Epithelial cell of prostate (primary cell): Measurements from ENCODE around the gene BTNL8.

ENCODE experiments used
- DNase-seq: peaks from one replicate; pipeline ENCODE4 v3.0.0-alpha.2; 2011; ENCODE audit warnings: low read depth, low spot score
- H3K27ac ChIP-seq: fragments of 450-650 bp; 2 replicates; pipeline ENCODE4 v1.5.1; 2017; ENCODE audit warnings: mild to moderate bottlenecking

Gene BTNL8, protein sequence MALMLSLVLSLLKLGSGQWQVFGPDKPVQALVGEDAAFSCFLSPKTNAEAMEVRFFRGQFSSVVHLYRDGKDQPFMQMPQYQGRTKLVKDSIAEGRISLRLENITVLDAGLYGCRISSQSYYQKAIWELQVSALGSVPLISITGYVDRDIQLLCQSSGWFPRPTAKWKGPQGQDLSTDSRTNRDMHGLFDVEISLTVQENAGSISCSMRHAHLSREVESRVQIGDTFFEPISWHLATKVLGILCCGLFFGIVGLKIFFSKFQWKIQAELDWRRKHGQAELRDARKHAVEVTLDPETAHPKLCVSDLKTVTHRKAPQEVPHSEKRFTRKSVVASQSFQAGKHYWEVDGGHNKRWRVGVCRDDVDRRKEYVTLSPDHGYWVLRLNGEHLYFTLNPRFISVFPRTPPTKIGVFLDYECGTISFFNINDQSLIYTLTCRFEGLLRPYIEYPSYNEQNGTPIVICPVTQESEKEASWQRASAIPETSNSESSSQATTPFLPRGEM

DNA sequence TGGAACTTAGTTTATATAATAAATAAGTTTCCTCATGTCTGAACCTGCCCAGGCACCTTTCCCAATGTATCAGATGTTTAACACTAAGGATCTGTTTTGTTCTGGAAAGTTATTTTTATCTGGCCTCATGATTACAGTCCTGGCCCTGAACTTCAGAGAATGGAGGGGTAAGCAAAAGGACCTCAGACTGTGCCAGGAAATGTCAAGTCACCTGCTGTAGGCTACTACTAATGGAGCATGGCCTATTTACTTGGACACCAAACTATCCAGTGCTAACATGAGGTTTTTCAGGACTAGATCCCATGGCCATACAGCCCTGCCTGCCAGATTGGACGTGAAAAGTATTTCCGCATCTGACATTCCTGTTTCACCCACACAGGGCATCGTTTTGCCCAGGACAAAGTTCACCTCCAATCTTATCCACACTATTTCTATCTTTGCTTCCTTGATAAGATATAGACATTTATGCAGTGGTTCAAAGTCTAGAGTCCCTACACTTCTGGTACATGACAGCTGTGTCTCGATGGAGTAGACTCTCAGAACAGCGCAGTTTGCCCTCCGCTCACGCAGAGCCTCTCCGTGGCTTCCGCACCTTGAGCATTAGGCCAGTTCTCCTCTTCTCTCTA lies at the start of gene BTNL8:
Gene BTNL8 (plus strand): TSS at position 539 of the 626 bp plus-strand sequence. CDS start 152 bp downstream, outside the sequence.
- no peak for DNase-seq
- no peak within 1 kb of the TSS for H3K27ac ChIP-seq

DNA sequence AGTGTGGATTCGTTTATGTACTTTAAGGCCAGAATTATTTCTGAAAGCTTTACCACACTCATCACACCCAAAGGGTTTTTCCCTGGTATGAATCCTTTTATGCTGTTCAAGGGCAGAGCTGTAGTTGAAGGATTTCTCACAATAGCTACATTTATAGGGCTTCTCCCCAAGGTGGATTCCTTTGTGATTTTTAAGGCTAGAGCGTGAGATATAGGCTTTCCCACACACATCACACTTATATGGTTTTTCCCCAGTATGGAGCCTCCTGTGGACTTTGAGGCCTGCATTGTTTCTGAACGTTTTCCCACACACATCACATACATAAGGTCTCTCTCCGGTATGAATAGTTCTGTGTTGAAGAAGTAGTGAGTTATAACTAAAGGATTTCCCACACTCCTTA lies 49.1 kb upstream of the BTNL8 start:
- no peak for DNase-seq
- no peak overlapping the region for H3K27ac ChIP-seq

DNA sequence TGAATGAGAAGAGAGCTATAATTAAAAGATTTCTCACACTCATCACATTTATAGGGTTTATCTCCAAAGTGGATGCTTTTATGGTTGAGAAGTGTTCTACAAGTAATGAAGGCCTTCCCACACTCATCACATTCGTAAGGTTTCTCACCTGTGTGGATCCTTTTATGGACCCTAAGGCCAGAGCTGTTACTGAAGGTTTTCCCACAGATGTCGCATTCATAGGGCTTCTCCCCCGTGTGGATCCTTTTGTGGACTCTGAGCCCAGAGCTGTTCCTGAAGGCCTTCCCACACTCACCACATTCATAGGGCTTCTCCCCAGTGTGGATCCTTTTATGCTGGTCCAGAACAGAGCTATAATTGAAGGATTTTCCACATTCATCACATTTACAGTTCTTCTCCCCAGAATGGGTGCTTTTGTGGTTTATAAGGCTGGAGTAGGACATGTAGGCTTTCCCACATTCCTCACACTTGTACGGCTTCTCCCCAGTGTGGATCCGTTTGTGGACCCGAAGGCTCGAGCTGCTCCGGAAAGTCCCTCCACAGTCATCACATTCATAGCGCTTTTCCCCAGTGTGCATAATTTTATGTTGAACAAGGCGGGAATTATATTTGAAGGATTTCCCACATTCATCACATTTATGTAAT lies 48.4 kb upstream of the BTNL8 start:
- DNase-seq, result no peak
- no peak overlapping the region for H3K27ac ChIP-seq

DNA sequence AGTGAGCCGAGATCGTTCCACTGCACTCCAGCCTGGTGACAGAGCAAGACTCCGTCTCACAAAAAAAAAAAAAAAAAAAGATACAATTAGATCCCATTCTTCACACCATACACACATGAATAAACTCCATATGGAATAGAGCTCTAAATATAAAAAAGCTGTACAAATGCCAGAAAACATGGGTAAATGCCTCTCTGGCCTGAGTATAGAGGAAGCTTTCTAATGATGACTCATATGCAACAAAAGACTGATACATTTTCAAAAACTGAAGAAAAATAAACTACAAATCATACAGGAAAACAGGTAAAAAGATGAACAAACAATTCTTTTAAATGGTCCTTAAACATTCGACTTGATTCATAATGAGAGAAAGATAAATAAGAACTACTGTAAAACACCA lies 46.5 kb upstream of the BTNL8 start:
- H3K27ac ChIP-seq, result no peak overlapping the region
- DNase-seq, result no peak

DNA sequence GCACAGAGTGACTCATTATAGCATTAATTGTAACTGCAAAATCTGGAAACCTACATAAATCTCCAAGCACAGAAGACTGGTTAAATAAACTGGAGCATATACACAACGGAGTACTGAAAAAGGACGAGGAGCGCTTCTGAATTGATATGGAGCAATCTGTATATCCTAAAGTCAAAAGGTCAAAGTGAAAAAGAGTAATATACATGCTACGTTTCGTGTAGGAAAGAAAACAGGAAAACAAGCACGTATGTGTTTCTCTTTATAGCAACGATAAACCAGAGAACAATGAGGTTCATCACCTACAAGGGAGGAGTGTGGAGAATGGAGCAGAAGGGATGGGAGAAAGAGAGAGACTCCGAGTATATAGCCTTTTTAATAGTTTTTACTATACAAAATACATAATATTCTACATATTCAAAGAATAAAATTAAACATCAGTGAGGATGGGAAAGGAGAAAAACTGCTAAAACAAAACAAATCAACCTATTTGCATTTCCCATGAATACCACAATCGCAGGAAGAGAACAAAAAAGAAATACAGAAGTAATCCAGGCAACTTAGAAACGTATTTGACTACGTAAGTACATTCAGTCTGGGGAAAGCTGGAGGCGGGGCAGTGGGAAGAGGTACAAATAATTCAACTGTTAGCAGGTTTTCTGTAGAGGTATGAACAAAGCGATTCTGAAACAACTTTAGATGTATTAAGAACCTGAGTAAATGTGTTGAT lies 45.7 kb upstream of the BTNL8 start:
- no peak overlapping the region for H3K27ac ChIP-seq
- no peak for DNase-seq

DNA sequence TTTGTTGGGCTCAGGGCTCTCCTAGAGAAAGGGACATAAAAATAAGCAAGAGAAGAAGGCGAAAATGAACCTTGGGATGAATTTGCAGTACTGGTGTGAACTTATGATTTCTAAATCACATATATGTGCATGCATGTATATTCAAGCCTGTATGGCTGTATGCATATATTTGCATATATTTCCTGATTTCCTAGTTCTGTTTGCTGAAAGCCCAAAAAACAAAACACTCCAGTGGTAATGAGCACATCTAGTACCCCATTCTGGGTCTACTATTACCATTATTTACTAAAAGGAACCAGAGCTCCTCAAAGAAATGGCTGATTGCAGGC lies 45.1 kb upstream of the BTNL8 start:
- DNase-seq, result no peak

DNA sequence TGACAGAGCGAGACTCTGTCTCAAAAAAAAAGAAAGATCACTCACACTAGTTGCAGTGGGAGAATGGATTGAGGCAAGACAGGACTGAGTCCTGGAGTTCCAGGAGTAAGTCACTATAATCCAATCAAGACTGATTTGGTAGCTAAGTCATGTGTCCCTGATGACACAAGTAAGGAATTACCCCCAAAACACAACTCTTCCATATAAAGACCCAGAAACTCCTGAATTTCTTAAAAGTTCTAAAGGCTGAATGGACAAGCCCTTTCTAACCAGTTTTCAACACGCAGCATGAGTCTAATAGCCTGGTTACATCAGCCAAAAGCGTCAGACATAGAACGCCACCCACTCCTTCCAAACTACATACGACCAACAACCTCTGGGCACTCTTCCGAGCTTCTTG lies 40.4 kb upstream of the BTNL8 start:
- no peak overlapping the region for H3K27ac ChIP-seq
- no peak for DNase-seq

More for the DNA sequence above, 45.1 kb upstream of the BTNL8 start:
- H3K27ac ChIP-seq, result no peak overlapping the region

DNA sequence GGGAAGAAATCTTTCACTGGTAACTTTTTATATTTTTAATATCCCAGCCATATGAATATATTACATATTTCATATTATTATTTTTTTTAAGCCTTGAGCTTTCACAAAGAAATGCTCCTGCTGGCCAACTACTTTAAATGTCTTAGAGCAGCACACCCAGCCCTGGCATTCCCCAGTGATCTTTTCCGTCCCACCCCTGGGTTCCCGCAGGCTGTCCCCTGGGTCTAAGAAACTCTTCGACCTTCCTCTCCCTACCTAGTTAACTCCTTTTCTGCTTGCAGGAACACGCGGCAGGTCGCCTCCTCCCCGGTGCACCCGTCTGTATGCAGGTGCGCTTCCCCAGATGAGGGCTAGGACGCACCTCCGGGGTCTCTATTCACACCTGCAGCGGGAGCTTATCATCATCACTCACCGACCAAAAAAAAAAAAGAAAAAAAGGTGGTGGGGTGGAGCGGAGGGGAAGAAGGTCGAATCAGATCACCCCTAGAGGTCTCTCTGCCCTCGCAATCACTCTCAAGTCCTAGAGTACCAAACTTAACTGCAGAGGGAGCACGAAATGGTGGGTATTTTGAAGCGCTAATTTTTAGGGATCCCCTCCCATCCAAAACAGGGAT lies 38.6 kb upstream of the BTNL8 start:
- peak overlapping the region; percentile 85 for H3K27ac ChIP-seq
- DNase-seq, result peak; percentile 5

DNA sequence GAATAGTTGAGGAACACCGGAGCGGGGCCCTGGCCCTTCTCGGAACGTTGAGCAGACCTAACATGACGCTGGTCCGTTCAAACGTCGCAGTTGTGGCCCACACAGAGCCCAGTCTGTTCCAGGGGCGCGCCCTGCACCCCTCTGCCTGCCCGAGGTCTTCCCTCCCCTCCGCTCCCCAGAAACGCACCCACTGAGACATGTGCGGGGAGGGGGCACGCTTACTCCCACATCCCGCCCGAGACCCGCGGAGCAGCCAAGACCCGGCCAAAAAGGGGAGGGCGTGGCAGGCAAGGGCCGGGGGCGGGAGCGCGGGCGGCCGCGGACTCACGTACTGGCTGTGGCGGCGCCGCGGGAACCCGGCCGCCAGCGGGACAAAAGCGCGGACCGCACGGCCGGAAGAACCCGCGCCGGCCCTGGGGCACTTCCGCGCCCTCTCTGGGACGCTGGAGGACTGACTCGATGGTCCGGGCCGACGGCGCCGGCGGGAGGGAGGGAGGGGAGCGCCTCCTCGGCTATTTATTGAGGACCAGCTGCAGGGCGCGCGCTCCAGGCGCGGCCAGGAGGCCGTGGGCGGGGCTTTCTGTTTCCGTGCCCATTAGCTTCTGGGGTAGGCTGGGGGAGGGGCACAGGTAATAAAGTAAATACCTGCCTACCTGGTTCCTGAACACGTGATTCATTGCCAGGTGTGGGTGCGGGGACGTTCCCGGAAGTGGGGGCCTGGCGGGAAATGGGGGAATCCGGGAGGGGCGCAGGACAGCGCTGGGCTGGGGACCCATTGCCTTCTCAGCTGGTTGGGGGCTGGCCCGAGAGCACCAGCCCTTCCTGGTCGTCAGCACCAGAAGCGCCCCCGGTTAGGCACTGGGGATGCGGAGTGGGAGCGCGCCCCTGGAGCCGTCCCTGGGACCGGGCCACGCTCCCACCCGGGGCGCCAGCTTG lies 37.8 kb upstream of the BTNL8 start, which contains the start of gene ZFP62:
Gene ZFP62 (minus strand): TSS at position 390 of the 936 bp plus-strand sequence. CDS start 57 bp downstream, at position 333.
- peak; percentile 61 for DNase-seq
- H3K27ac ChIP-seq, result peak within 1 kb of the TSS; percentile 85

DNA sequence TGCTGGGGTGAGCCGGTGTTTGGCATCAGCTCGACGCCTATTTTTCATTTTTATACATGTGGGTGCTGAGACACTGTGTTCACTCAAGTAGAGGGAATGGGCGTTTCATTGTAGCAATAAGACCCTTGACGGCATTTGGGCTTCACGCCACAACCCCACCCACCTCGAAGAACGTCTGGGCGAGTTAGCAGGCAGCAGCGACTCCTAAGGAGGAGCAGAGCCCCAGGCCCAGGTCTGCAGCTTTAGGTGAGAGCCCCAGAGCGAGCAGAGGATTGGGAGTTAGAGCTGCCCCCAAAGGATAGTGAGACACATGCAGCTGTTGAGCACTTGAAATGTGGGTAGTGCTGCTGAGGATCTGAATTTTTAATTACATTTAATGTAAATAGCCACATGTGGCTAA lies 36.3 kb upstream of the BTNL8 start:
- no peak overlapping the region for H3K27ac ChIP-seq
- no peak for DNase-seq

DNA sequence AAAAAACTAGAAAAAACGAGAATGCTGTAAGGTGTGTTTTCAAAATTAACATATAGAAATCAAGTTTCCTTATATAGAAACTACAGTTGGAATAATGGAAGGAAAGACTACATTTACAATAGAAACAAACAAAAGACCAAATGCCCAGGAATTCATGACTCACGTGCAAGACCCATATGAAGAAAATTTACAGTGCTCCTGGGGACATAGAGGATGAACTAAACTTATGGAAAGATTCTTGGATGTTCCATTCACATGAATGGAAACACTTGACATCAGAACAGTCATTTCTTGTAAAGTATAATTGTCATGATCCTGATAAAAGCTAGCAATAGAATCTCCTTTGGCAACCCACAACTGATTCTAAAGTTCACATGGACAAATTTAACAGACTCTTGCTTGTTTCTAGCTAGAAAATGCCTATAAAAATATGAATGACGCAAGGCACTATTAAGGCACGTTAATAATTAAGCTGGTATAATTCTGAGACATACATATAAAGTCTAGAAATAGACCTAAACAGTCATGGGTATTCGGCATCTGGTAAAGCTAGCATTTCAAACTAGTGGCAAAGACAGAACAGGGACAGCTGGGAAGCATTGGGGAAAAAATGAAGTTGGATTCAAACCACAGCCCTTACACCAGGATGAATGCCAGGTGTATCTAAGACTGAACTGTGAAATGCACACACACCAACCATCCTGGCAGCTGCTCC lies 32.8 kb upstream of the BTNL8 start:
- no peak for DNase-seq

DNA sequence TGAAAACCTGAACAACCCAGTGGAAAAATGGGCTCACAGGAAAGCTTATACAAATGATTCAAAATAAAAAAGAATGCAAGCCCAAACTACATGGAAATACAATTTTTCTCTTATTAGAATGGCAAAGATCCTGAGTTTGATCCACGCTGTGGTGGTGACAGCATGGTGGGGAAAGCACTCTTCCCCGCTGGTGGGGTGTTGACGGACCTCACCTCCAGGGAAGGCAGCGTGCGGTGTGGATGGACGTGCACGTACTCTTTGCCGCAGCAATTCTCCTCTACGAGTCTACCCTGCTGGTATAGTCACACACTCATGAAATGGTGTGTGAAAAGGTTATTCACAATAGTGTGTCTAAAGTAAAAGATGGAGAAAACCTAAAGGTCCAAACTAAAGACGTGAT lies 32.0 kb upstream of the BTNL8 start:
- H3K27ac ChIP-seq, result no peak overlapping the region
- no peak for DNase-seq

More for the DNA sequence above, 32.8 kb upstream of the BTNL8 start:
- no peak overlapping the region for H3K27ac ChIP-seq

DNA sequence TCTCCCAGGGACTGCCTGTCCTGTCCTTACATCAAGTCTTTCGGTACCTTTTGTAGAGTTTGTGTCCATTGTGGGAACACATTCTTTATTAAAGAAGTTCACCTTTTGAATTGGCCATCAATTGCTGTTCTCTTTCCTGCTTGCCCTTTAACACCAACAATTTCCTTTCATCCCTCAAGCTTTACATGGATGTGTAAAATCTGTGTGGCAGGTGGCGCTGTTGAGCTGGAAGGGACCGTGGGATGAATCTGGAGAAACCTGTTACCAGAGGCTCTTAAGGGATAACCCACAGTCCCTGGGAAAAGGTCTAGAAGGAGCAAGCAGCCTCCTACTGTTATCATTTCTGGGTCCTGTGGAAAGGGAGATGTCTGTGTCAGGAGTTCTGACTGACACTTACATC lies 30.0 kb upstream of the BTNL8 start:
- peak; percentile 44 for DNase-seq
- H3K27ac ChIP-seq, result no peak overlapping the region

DNA sequence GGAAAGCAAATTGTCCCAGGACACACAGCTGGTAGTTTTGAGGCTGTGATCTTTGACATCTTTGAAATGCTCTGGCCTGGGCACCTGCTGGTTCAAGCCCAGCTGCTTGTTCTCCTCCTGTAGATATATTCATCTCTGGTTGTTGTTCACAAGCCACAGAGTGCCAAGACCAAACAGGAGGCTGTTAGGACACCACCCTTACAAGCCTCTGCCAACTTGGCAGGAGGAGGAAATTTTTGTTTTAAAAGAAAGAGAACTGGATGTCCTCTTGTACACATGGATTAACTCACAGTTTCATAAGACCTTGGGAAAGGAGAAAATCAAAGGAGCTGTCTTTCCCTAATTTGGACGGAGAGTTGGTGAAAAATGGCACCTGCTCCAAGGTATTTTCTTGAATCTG lies 29.4 kb upstream of the BTNL8 start:
- no peak for DNase-seq
- H3K27ac ChIP-seq, result no peak overlapping the region

DNA sequence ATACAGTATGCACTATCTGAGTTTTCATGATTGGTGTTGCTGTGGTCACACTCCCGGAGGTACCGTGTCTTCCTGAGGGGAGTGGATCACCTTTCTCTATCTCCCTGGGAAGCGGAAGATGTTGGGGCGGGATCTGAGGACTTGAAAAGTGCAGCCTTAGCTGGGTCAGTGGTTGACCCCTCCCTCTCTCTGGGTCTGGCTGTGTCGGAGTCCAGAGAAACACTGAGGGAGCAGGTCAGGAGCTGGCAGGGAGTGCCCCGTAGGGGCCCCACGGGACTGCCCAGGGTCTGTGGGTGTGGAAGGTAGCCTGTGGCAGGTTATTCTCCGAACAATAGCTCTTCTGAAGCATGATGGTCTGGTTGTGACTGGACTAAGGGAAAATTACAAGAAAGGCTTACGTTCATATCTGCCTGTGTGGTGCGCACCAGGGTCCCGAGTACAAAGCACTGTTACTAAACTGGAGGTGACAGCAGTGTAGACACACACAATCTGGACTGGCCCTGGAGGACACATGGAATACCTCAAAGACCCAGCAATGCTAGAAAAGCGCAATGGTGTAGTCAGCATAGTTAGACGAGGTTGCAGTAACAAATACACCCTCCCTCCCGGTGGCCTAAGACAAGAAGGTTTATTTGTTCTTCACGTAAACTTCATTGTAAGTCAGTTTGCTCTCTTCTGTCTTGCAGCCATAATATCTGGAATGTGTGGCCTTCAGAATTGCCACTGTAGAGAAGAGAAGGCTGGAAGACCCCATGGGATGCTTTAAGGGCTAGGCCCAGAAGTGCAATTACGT lies 28.5 kb upstream of the BTNL8 start:
- no peak overlapping the region for H3K27ac ChIP-seq
- DNase-seq, result no peak

DNA sequence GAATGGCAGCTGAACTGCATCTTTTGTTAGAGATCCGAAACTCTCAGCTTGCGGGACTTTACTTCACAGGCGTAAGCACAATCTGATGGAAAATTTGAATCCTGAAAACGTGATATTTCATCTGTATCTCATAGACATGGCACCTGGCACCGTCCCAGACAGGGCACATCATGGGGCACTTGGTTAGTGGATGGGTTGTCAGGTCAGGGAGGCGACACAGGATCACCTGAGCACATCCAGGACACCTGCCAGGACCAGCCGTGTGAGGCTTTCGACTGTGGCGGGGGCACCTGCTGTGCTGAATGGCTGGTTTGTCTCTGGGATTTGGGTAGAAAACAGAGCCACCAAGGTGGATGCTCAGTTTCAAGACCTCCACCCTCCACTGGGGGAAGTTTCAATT lies 26.5 kb upstream of the BTNL8 start:
- H3K27ac ChIP-seq, result no peak overlapping the region
- no peak for DNase-seq

DNA sequence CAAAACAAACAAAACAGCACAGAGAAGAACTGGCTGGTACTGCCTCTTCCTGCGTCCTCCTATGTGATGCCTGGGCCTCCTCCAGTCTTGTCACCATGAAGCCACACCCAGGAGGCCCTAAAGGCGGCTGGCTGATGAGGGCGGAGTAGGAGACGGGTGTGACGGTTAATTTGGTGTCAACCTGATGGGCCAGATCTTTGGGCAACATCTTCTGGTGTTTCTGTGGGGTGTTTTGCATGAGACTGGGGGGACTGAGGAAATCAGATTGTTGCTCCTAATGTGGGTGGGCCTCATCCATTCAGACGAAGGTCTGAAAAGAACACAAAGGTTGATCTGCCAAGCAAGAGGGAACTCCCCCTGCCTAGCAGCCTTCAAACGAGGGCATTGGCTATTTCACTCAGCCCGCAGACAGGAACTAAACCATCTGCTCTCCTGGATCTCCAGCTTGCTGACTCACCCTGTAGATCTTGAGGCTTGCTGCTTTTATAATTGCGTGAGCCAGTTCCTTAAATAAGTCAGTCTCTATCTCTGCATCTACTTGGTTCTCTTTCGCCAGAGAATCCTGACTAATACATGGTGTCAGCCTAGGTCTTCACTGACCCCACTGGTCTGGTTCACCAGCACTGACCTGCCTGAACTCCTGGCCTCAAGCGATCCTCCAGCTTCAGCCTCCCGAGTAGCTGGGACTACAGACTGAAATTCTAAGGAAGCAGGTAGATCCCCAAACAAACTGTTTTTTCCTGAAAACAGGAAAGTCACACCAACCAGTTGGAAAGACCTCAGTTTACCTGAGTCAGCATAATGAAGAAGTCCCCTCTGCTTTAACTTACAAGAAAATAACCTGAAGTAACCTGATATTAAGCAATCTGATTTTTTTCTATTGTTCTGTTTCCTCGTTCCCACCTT lies 25.1 kb upstream of the BTNL8 start:
- H3K27ac ChIP-seq, result no peak overlapping the region
- no peak for DNase-seq
